OCI-LY1 (cell line): ENCODE results near the gene KAT6B.

ENCODE experiments used
- H2AFZ ChIP-seq: fragments of 200-600 bp; sonication (generic), shearing (Covaris generic); 2 replicates; pipeline ENCODE4 v1.6.0; 2014; ENCODE audit warnings: antibody characterized with exemption, mild to moderate bottlenecking, low read length
- H3F3A ChIP-seq: fragments of 200-600 bp; sonication (generic), shearing (Covaris generic); 2 replicates; pipeline ENCODE4 v1.6.0; 2014; ENCODE audit warnings: mild to moderate bottlenecking, antibody characterized with exemption, low read length, moderate library complexity; ENCODE audit not compliant: insufficient read depth
- H3K27ac ChIP-seq: fragments of 200-600 bp; sonication (generic); 2 replicates; pipeline ENCODE4 v1.5.1; 2014; ENCODE audit warnings: low read length, mixed run types, mild to moderate bottlenecking, low read depth; ENCODE audit not compliant: poor library complexity, severe bottlenecking
- H3K27me3 ChIP-seq: fragments of 200-600 bp; sonication (generic); 2 replicates; pipeline ENCODE4 v1.6.0; 2014; ENCODE audit warnings: antibody characterized with exemption, mild to moderate bottlenecking, low read length, moderate library complexity; ENCODE audit not compliant: insufficient read depth
- H3K36me3 ChIP-seq: fragments of 200-600 bp; sonication (generic); 2 replicates; pipeline ENCODE4 v1.6.1; 2014; ENCODE audit warnings: mild to moderate bottlenecking, antibody characterized with exemption, low read length, moderate library complexity, mixed read lengths; ENCODE audit not compliant: insufficient read depth
- H3K4me1 ChIP-seq: fragments of 200-600 bp; sonication (generic); 2 replicates; pipeline ENCODE4 v1.5.1; 2014; ENCODE audit warnings: mild to moderate bottlenecking, low read length, moderate library complexity; ENCODE audit not compliant: insufficient read depth, severe bottlenecking
- H3K4me2 ChIP-seq: fragments of 200-600 bp; sonication (generic), shearing (Covaris generic); 2 replicates; pipeline ENCODE4 v1.6.1; 2014; ENCODE audit warnings: low read length
- H3K4me3 ChIP-seq: fragments of 200-600 bp; sonication (generic); 2 replicates; pipeline ENCODE4 v1.5.1; 2014; ENCODE audit warnings: low read length, low read depth, mild to moderate bottlenecking, mixed read lengths; ENCODE audit not compliant: poor library complexity, severe bottlenecking
- H3K79me2 ChIP-seq: fragments of 200-600 bp; shearing (Covaris generic); 2 replicates; pipeline ENCODE4 v1.6.1; 2016; ENCODE audit warnings: mixed run types, low read length, mixed read lengths; ENCODE audit not compliant: insufficient read depth
- H3K9ac ChIP-seq: fragments of 200-600 bp; sonication (generic), shearing (Covaris generic); 2 replicates; pipeline ENCODE4 v1.6.1; 2014; ENCODE audit warnings: mild to moderate bottlenecking, low read length, mixed read lengths
- H3K9me2 ChIP-seq: fragments of 200-600 bp; sonication (generic), shearing (Covaris generic); 2 replicates; pipeline ENCODE4 v1.6.1; 2014; ENCODE audit warnings: low read depth, mild to moderate bottlenecking, low read length, mixed read lengths
- H3K9me3 ChIP-seq: fragments of 200-600 bp; shearing (Covaris generic); 2 replicates; pipeline ENCODE4 v1.6.1; 2014; ENCODE audit warnings: low read length, mixed read lengths
- H4K20me1 ChIP-seq: fragments of 200-600 bp; sonication (generic), shearing (Covaris generic); 2 replicates; pipeline ENCODE4 v1.6.0; 2016; ENCODE audit warnings: mild to moderate bottlenecking, low read length; ENCODE audit not compliant: insufficient read depth
- EZH2 ChIP-seq: fragments of 200-600 bp; sonication (generic), shearing (Covaris generic); IDR thresholded peaks from 2 replicates; pipeline ENCODE4 v1.8.0; 2017; ENCODE audit warnings: borderline replicate concordance, mixed run types, mild to moderate bottlenecking, antibody characterized with exemption, low read length, moderate library complexity, mixed read lengths
- TF ChIP-seq, protein P1 (sequence below): fragments of 200-600 bp; sonication (generic), shearing (Covaris generic); IDR thresholded peaks from 2 replicates; pipeline ENCODE4 v1.5.1; 2017; ENCODE audit warnings: mild to moderate bottlenecking, antibody characterized with exemption, low read length, moderate library complexity, mixed read lengths

The KAT6B gene

DNA sequence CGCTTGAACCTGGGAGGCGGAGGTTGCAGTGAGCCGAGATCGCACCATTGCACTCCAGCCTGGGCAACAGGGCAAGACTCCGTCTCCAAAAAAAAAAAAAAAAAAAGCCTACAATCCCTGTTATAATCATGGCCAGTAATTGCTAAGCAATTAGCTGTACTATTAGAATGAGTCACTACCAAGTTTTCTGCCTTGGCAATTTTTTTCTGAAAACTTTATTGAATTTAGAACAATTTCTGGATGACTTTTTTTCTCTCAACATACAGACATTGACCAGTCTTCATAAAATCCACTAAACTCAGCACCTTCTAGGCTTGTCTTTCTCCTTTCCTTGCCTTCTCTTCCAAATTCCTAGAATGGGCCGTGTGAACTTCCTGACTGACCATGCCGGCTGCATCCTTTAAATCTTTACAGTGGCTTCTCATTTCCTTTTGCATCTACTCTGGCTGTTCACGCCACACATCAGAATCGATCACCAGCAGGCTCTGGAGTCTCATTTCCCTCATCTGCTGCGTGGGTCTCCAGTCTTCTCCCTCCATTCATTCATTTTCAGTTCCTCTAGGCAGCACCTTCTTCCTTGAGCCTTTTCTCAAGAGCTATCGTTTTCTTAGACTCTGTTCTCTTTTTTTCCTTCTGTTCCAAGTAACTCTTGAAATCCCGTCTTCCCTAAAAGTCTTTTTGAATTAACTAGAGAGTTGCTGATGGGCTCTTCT, 107.9 kb downstream of the KAT6B start:
- no peak overlapping the region for H2AFZ ChIP-seq
- H3K4me2 ChIP-seq, result no peak overlapping the region
- no peak for TF ChIP-seq EZH2
- TF ChIP-seq, protein P1, sequence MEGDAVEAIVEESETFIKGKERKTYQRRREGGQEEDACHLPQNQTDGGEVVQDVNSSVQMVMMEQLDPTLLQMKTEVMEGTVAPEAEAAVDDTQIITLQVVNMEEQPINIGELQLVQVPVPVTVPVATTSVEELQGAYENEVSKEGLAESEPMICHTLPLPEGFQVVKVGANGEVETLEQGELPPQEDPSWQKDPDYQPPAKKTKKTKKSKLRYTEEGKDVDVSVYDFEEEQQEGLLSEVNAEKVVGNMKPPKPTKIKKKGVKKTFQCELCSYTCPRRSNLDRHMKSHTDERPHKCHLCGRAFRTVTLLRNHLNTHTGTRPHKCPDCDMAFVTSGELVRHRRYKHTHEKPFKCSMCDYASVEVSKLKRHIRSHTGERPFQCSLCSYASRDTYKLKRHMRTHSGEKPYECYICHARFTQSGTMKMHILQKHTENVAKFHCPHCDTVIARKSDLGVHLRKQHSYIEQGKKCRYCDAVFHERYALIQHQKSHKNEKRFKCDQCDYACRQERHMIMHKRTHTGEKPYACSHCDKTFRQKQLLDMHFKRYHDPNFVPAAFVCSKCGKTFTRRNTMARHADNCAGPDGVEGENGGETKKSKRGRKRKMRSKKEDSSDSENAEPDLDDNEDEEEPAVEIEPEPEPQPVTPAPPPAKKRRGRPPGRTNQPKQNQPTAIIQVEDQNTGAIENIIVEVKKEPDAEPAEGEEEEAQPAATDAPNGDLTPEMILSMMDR, result no peak

DNA sequence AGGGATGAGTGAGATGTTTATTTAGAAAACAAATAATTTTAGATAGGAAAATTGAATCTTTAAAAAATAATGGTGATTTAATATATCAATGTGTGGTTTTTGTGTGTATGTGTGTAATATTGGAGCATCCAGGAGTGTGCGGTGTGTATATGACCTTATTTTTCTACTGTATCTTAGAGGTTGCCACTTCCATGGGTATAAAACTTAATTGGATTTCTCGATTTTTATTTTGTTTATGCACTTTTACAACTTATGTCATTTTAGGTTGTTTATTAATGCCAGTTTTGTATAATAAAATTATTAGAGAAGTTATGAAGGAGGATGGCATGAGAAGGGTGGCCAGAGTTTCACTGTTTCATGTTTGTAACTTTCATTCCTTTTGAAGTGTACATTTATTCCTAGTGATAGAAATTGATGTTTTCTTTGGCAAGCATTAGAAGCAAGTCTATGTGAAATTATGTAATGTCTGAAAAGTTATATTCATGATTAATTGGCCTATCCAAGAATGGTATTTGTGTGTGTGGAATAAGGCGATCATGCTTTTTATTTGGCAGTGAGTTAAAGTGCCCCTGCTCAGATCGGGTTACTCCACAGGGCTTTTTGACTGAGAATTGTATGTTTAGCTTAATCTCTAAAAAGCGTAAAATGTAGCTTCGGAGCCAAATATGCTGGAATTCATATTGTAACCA, 110.3 kb downstream of the KAT6B start:
- H3K9ac ChIP-seq, result no peak overlapping the region
- no peak overlapping the region for H3K4me3 ChIP-seq
- H3K4me2 ChIP-seq, result no peak overlapping the region
- H3F3A ChIP-seq, result no peaks in the 10 kb centered on the region
- H2AFZ ChIP-seq, result no peak overlapping the region
- H4K20me1 ChIP-seq, result no peaks in the 10 kb centered on the region
- peaks cover 16% of the 10 kb centered on the region for H3K79me2 ChIP-seq
- H3K27ac ChIP-seq, result no peak overlapping the region
- H3K27me3 ChIP-seq, result no peaks in the 10 kb centered on the region
- H3K36me3 ChIP-seq, result no peaks in the 10 kb centered on the region
- TF ChIP-seq, protein P1, result no peak
- no peak for TF ChIP-seq EZH2
- no peaks in the 10 kb centered on the region for H3K4me1 ChIP-seq
- H3K9me2 ChIP-seq, result no peaks in the 10 kb centered on the region
- no peaks in the 10 kb centered on the region for H3K9me3 ChIP-seq

More for the DNA sequence above, 107.9 kb downstream of the KAT6B start:
- no peaks in the 10 kb centered on the region for H4K20me1 ChIP-seq
- no peaks in the 10 kb centered on the region for H3K9me3 ChIP-seq
- H3K27me3 ChIP-seq, result no peaks in the 10 kb centered on the region
- no peak overlapping the region for H3K27ac ChIP-seq
- H3K4me3 ChIP-seq, result no peak overlapping the region
- no peaks in the 10 kb centered on the region for H3F3A ChIP-seq
- H3K4me1 ChIP-seq, result no peaks in the 10 kb centered on the region
- H3K36me3 ChIP-seq, result no peaks in the 10 kb centered on the region
- no peaks in the 10 kb centered on the region for H3K9me2 ChIP-seq
- H3K9ac ChIP-seq, result no peak overlapping the region
- H3K79me2 ChIP-seq, result peaks cover 29% of the 10 kb centered on the region

GRCh38 chr10:74937266-74937856, 111.0 kb downstream of the KAT6B start:
- Histone ChIP-seq H4K20me1 (no peaks in the 10 kb centered on the region), H3F3A (no peaks in the 10 kb centered on the region), H3K27ac (no peak overlapping the region), H3K9me3 (no peaks in the 10 kb centered on the region), H2AFZ (no peak overlapping the region), H3K79me2 (peaks cover 16% of the 10 kb centered on the region), H3K27me3 (no peaks in the 10 kb centered on the region), H3K36me3 (no peaks in the 10 kb centered on the region), H3K4me2 (no peak overlapping the region), H3K4me1 (no peaks in the 10 kb centered on the region), H3K9me2 (no peaks in the 10 kb centered on the region), H3K4me3 (no peak overlapping the region), H3K9ac (no peak overlapping the region)
- TF ChIP-seq, protein P1, result no peak
- no peak for TF ChIP-seq EZH2
